PFSK-1 (cell line): ENCODE data around the gene VAV3.

Experiments
- FOXP2 ChIP-seq: optimal IDR thresholded peaks from 2 replicates; pipeline ENCODE3; 2011; ENCODE audit warnings: borderline replicate concordance, control low read depth, inconsistent platforms; ENCODE audit not compliant: insufficient read depth; ENCODE audit errors: extremely low read length, extremely low read depth
- POLR2AphosphoS5 ChIP-seq: IDR thresholded peaks from 2 replicates; pipeline ENCODE4 v1.6.1; 2012; ENCODE audit warnings: low read depth, mild to moderate bottlenecking, control low read depth, low read length, moderate library complexity
- REST ChIP-seq, 2 experiments: IDR thresholded peaks; 2 replicates each; pipeline versions ENCODE4 v1.6.1 to v1.8.0; 2011 to 2012; ENCODE audit warnings: low read depth in 2 of 2, low read length in 2 of 2, control low read depth in 1 of 2, inconsistent platforms in 1 of 2, mild to moderate bottlenecking in 1 of 2, moderate library complexity in 1 of 2; ENCODE audit not compliant: insufficient read depth in 1 of 2
- SIN3A ChIP-seq: IDR thresholded peaks from 2 replicates; pipeline ENCODE4 v1.6.1; 2012; ENCODE audit warnings: mild to moderate bottlenecking, low read length, moderate library complexity, borderline replicate concordance; ENCODE audit not compliant: insufficient read depth
- TAF1 ChIP-seq: IDR thresholded peaks from 2 replicates; pipeline ENCODE4 v1.6.1; 2012; ENCODE audit warnings: low read length, control low read depth, borderline replicate concordance; ENCODE audit not compliant: insufficient read depth

VAV3 gene

GRCh38 chr1:107871259-107871658 lies 93.7 kb downstream of the VAV3 start:
- no peak for TF ChIP-seq SIN3A
- TF ChIP-seq POLR2AphosphoS5: no peak
- no peak for TF ChIP-seq FOXP2
- no peak for TF ChIP-seq TAF1
- no peak for TF ChIP-seq REST (IDR thresholded peaks at IDR 0.05; ENCODE audit: insufficient read depth in 1 of 2, low read depth in 2 of 2, low read length in 2 of 2)

GRCh38 chr1:107870696-107871095 lies 94.3 kb downstream of the VAV3 start:
- no peak for TF ChIP-seq SIN3A

GRCh38 chr1:107867897-107868296 lies 97.1 kb downstream of the VAV3 start:
- no peak for TF ChIP-seq TAF1
- TF ChIP-seq SIN3A: no peak

- TF ChIP-seq FOXP2 (no peak), TAF1 (no peak), POLR2AphosphoS5 (no peak), SIN3A (no peak), REST (IDR thresholded peaks at IDR 0.05; ENCODE audit: insufficient read depth in 1 of 2, low read depth in 2 of 2, low read length in 2 of 2) (no peak)
These were observed 97.6 kb downstream of the VAV3 start for GRCh38 chr1:107867422-107867821.

- TF ChIP-seq TAF1 (no peak), SIN3A (no peak), REST (IDR thresholded peaks at IDR 0.05; ENCODE audit: insufficient read depth in 1 of 2, low read depth in 2 of 2, low read length in 2 of 2) (no peak)
These were observed 98.1 kb downstream of the VAV3 start for GRCh38 chr1:107866870-107867269.

GRCh38 chr1:107865627-107866026 lies 99.4 kb downstream of the VAV3 start:
- no peak for TF ChIP-seq FOXP2
- TF ChIP-seq SIN3A: no peak

GRCh38 chr1:107863342-107863741 lies 101.6 kb downstream of the VAV3 start:
- TF ChIP-seq SIN3A (no peak), REST (IDR thresholded peaks at IDR 0.05; ENCODE audit: insufficient read depth in 1 of 2, low read depth in 2 of 2, low read length in 2 of 2) (no peak), TAF1 (no peak), POLR2AphosphoS5 (no peak), FOXP2 (no peak)
